Stimulated activated CD4-positive, alpha-beta T cell treated with anti-CD3 and anti-CD28 coated beads, Interleukin-1b, Interleukin-23, amount 100 ng/mL, for 1 hour (primary cell): ENCODE results near the gene PYHIN1.
"Not testable (repeated sequence)": the region's sequence is repeated elsewhere in the genome, so short reads cannot be mapped to it uniquely, and the experiment has no call there.

ENCODE experiments used
- DNase-seq, 2 donors: peaks; one replicate each; pipeline ENCODE4 v3.0.0-alpha.2; 2020; ENCODE audit warnings: low read depth in 2 of 2

The PYHIN1 gene

DNA sequence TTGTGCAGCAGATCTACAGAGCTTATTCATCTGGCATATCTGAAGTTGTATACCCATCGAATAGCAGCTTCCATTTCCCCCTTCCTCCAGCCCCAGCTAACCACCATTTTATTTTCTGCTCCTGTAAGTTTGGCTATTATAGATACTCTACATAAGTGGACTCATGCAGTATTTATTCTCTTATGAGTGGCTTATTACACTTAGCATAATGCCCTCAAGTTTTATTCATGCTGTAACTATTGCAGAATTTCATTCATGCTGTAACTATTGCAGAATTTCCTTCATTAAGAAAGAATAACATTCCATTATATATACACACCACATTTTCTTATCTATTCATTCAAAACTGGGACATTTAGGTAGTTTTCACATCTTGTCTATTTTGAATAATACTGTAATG lies 47.9 kb downstream of the PYHIN1 start:
- DNase-seq = no peak

DNA sequence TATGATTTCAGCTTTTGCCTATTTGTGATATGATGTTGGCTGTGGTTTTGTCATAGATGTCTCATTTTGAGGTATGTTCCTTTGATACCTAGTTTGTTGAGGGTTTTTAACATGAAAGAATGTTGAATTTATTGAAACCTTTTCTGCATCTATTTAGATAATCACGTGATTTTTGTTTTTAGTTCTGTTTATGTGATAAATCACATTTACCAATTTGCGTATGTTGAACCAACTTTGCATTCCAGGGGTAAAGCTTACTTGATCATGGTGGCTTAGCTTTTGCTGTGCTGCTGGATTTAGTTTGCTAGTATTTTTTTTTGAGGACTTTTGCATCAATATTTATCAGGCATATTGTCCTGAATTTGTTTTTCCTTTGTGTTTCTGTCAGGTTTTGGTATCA lies 51.9 kb downstream of the PYHIN1 start:
- DNase-seq = no peak

DNA sequence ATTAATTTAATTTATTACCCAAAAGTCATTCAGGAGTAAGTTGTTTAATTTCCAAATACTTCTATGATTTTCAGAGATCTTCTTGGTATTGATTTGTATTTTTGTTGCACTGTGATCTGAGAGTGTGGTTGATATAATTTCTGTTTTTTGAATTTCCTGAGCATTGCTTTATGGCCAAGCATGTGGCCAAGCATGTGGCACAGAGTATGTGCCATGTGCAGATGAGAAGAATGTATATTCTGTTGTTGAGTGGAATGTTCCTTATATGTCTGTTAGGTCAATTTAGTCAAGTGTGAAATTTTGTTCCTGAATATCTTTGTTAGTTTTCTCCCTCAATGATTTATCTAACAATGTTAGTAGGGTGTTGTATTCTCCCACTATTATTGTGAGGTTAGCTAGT lies 53.0 kb downstream of the PYHIN1 start:
- DNase-seq = no peak

DNA sequence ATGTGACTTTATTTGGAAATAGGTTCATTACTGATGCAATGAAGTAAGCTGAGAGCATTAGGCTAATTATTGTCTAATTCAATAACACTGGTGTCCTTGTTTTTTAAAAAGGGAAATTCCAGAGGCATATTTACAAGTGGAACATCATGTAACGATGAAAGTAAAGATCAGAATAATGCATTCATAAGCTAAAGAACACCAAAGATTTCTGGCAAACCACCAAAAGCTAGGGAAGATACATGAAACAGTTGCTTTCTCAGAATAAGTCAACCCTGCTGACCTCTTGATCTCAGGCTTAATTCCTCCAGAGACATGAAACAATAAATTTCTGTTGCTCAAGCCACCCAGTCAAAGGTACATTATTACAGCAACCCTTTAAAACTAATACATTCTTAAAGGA lies 58.1 kb downstream of the PYHIN1 start:
- DNase-seq = no peak

DNA sequence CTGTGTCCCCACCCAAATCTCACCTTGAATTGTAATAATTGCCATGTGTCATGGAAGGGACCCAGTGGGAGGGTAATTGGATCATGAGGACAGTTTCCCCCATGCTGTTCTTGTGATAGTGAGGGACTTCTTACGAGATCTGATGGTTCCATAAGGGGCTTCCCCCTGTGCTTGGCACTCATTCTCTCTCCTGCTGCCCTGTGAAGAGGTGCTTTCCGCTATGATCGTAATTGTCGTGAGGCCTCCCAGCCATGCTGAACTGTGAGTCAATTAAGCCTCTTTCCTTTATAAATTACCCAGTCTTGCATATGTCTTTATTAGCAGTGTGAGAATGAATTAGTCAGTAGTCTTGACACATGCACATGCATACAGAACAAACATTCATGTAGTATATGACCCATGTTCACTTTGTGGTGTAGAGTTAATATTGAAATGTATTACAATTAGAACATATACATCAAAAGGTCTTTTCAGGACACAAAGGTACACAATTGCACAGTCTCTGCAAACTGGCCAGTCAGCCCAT lies 61.5 kb downstream of the PYHIN1 start:
- DNase-seq = no peak

DNA sequence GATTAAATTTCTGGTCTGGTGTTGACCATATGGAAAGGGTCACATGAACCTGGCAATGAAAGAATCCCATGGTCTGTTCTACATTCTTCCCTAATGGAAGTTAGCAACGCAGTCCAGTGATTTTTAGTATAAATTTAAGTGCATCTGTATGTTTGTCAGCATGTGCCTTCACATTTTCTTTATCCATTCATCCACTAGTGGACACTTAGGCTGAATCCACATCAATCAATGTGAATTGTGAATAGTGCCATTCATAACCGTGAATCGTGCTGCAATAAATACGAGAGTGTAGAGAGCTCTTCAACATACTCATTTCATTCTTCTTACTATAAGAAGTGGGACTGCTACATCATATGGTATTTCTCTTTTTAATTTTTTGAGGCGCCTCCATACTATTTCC lies 65.6 kb downstream of the PYHIN1 start:
- no peak for DNase-seq

DNA sequence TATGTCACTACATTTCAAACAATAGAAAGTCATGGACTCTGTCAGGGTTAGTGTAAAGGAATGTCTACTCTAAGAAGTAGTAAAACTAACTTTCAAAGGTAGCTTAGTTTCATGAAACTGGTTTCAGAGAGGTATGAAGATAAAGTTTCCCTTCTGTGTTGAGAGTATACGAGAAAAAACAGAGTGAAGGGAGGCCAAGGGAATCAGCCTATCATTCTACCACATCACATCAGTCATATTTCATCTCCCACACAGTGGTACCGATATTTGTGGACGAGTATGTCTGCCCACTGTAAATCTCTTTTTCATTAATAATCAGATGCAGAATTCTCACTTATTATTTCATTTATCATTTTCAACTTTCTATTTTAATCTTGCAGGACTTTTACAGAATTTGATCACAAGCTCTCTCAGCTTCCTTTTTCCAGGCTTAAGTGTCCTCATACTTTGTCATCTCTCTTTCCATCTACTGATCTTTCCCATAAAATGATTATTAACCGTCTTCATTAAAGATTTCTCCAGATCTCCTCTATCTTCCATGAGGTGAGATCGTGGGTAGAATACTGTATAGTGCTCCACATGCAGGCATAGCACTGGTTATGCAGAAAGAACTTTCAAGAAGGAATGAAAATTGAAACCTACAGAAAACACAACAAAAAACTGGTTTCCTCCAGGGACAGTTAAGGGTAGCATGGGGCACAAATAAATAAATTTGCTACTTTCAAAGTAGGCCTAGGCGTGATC lies 66.9 kb downstream of the PYHIN1 start:
- no peak for DNase-seq

DNA sequence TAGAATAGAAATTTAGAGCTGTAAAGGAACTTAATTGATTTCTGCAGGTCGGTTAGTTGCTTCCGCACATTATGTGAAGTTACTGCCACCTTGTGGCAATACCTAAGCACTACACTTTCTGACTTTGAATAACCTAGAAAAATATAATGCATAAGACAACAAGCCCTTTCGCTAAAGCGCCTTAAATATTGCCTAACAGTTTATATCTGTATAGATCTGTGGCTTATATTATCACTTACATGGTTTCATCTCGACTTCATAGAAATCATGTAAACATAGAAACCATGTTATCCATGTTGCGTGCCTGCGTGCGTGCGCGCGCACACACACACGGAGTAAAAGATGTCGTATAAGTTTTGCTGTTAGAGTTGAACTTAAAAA lies 67.4 kb downstream of the PYHIN1 start:
- peak in 1 of 2 donors; percentile 14 for DNase-seq

DNA sequence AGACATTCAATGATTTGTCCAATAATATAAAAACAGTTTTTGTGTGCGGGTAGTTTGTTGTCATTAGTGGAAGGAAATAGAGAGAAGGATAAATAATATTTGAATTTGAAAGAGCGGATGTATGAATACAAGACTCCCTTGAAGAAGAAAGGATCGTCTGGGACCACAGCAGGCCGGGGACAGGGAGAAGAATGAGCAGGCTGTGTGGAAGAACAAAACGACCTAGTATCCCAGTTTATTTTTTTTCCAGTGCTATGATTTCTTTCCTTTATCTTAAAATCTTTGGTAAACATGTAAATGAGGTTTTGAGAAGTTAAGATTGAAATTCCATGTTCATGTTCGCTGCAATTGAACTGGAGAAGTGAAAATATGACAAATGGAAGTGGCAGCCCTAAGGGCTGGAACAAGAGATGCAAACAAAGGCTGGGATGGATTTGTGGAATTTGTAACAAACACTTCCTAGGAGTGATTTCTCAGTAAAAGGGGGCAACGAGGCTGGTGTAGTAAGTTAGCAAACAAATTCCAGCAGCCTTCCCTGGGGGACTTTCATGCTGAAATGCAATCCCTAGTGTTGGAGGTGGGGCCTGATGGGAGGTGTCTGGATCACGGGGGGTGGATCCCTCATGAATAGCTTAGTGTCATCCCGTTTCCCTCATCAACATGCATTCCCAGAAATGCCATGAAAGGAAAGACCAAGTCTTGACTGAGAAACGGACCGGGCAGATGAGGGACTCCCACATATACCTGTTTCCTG lies 68.1 kb downstream of the PYHIN1 start:
- DNase-seq = no peak

DNA sequence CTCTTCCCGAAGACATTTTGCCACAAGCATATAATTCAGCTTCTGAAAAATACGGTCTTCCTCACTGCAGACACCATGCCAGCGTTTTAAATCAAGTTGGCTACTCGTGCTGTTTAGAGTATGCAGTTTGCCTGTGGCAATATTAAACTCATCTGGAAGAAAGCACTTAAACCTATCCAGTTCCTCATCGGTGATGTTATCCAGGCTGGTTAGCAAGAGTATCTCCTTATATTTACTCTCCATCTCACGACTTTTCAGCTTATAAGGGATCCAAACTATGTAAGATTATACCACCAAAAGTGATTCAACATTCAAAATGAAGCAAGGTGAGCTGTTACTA lies 68.7 kb downstream of the PYHIN1 start:
- no peak for DNase-seq

DNA sequence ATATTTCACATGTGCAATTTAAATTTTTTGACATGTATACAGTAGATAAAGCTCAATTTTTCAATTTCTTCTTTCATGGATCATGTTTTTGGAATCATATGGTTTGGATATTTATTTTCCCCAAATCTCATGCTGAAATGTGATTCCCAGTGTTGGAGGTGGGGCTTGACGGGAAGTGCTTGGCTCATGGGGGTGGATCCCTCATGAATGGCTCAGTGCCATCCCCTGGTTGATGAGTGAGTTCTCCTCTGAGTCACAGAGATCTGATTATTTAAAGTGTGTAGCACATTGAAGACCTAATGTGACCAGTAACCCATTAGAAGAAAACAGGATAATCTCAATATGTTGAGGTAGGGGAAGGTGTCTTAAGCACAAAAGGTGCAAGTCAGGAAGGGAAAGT lies 69.3 kb downstream of the PYHIN1 start:
- no peak for DNase-seq

DNA sequence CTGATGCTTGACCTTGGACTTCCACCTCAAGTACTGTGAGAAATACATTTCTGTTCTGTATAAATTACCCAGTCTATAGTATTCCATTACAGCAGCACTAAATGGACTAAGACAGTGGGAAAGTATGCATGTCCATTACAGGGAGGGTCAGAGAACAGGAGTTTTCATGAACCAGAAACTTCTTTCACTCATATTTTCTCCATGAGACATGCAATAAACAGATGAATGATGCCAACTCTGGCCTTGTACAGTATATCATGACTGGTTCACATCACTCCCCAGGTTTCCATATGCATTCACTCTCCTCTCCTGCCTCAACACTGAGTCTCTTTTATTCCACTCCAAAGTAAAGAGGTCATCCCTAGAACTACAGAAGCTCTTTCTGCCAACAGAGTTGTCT lies 73.8 kb downstream of the PYHIN1 start:
- no peak for DNase-seq

DNA sequence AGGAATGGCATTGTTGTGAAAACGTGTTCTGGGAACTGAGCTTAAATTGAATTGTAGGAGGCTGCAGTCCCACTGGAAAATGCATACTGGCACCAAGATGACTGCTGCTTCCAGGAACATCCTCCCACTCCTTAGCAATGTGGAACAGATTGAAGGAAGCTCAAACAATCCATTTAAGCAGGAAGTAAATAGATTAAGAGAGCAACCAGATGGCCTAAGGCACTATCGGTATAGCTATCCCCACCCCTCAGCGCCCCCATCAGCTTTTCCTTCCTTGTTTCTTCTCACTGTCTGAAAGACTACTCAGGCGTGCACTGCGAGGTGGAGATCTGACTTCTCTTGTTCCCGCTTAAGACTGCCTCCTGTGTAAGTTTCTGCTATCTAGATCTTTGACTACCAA lies 74.3 kb downstream of the PYHIN1 start:
- no peak for DNase-seq

DNA sequence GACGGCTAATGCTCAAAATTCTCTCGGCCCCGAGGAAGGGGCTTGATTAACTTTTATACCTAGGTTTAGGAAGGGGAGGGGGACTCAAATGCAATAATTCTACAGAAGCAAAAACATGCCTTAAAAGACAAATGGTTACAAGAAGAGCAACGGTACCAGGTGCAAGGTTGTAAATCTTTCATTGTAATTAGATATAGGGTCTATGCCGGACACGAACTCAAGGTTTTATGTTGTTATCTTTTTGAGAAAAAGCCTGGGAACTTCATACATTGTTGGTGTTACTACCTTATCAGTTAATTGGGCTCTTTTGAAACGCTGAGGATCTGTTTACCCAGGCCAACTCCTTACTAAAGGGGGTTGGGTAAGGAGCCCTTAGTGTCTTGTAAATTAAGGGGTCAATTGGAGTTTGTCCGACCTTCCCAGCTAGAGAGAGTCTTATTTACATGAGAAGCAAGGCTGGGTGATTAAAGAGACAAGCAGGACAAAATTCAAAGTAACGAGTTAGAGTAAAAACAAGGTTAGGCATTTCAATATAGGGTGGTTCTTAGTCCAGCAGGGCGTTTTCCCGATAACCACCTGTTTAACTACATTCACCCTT lies 75.0 kb downstream of the PYHIN1 start:
- DNase-seq = not testable (repeated sequence)

DNA sequence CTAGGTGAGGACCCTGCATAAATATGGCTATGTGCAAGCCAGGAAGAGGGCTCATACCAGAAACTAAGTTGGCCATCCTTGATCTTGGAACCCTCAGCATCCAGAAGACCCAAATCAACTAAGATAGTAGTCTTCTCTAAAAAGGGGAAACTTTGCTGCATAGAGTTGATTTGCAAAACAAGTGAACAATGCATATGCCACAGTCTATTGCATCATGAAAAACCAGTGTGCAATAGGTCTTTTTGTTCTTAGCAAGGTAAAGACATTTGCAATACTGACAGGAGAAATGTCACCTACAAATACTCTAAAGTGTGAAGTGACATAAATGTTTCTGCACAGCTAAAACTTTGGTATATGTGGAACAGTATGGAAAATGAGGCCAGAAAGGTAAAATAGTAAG lies 76.4 kb downstream of the PYHIN1 start:
- DNase-seq = no peak

DNA sequence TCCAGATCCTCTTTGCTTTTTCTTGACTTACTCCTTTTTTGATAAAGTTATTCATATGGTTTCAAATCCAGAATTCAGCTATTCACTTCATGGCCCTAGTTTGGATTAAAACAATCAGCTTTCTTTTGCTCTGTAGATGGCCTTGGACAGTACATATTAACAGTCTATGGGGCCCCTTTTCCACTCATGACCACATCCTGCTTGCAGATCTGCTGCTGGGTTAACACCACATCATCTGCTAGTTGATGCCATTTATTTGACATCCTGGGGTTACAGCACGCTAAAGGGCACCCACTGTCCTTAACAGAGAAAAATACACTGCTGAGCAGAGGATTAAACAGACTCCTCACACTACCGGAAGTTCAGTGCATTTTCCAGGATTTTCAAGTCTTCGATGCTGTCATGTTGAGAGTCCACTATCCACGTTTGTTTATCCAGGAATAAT lies 77.4 kb downstream of the PYHIN1 start:
- peak in 1 of 2 donors; percentile 11 for DNase-seq

DNA sequence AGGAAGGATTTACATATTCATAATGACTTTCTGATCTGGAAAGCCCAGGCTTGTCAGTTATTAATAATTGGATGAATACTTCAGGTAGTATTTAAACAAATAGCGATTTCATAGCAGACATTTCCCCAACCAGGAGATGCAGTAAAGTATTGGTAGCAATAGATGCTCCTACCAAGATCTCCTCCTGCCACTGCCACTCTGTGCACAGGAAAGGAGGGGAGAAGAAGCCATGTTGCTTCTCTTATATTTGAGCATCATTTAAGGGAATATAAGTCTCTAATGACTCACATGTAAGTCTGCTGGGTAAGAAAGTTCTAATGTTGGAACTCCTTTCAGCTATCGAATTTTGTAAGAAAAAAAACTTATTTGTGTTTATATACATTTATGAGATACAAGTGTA lies 77.9 kb downstream of the PYHIN1 start:
- no peak for DNase-seq

DNA sequence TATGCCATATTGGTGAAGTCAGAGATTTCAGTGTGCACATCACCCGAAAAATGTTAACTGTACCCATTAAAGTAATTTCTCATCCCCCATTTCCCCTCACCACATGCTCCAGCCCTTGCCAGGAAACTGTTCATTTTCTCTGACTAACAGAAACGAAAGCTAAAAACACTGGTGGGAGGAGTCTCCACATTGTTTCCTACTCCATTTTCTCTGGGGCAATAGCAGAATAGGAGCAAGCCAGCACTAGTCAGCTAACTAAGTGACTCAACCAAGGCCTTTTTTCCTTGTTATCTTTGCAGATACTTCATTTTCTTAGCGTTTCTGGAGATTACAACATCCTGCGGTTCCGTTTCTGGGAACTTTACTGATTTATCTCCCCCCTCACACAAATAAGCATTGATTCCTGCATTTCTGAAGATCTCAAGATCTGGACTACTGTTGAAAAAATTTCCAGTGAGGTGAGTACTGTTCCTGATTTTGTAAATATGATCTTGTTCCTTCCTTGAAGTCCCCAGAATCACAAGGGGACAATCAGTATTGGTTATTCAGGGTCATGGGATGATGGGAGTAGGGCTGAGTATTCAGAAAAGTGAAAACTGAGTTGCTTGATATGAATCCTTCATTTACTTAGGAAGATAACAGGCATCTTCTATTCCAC lies 78.5 kb downstream of the PYHIN1 start, which contains the start of gene IFI16:
Gene IFI16, plus strand, starts transcription at position 204 of the 658 bp plus-strand sequence. CDS start 4,774 bp downstream, outside the sequence.
- peak in 1 of 2 donors; percentile 26 for DNase-seq

DNA sequence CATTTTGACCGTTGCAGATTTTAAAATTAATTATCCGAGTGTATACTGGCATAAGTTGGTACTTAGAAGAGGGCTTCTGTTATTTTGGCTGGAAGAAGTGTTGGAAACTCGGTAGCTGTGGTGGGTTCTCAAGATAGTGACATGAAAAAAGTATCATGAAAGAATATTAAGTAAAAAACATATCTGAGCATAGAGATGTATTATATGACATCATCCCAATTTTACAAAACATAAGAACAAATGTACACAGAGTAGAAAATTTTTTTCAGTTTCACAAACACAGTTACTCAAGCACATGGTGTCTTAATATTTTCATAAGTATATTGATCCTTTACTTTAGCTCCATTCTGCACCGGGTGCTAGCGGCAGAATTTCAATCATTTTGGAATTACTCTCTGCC lies 79.0 kb downstream of the PYHIN1 start:
- no peak for DNase-seq

DNA sequence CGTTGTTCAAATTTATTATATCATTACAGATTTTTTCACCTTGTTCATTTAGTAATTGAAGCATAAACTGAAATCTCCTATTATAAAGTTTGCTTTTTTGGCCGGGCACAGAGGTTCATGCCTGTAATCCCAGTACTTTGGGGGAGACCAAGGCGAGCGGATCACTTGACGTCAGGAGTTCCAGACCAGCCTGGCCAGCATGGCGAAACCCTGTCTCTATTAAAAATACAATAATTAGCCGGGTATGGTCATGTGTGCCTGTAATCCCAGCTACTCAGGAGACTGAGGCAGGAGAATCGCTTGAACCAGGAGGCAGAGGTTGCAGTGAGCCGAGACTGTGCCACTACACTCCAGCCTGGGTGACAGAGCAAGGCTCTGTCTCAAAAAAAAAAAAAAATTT lies 79.6 kb downstream of the PYHIN1 start:
- DNase-seq = not testable (repeated sequence)

DNA sequence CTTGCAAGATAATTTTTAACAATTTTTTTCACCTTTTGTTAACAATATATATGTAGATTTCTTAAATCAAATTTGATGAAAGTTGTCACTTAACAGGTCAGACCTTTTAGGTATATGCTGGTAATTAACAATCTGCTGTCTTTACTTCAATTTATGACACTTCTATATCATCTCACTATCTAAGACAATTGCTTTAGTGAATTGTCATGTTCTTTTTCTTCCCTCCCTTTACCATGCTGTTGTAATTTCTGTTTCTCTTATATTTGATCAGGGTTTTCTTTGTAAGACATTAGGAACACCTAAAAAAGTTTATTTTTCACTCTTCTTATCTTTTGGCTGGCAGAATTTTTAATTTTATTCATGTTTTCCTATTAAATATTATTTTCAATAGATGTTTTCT lies 80.4 kb downstream of the PYHIN1 start:
- DNase-seq = no peak

DNA sequence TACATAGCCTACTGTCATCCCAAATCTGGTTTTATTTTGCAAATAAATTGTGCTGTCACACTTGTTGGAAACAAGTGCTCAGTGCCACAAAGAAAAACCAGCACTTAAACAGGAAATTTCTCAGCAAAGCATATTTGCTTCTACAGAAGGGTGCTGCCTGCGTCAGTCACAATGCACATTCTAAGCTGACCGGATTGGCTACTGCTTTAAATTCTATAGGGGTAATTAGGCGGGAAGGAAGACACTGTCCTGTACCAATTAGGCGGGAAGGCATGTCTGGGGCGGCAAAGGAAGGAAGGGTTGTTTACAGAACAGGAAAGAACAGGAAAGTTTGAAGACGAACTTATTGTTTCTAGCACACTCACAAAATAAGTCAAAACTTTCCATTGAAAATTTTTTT lies 81.1 kb downstream of the PYHIN1 start:
- peak in 1 of 2 donors; percentile 7 for DNase-seq
